GM12878 (cell line): ENCODE measurements around the gene VEPH1.

ENCODE experiments used
- BHLHE40 ChIP-seq, 2 experiments: fragments of 450-650 bp in 1 of 2; IDR thresholded peaks; 2 replicates each; pipeline ENCODE4 v1.6.1; 2011 to 2017; ENCODE audit warnings: low read depth in 2 of 2, borderline replicate concordance in 1 of 2, improper control_type of control experiment in 1 of 2, low read length in 1 of 2, mild to moderate bottlenecking in 1 of 2
- CEBPB ChIP-seq, 2 experiments: fragments of 150-350 bp in 1 of 2; IDR thresholded peaks; 2 replicates each; pipeline ENCODE4 v1.6.1; 2012 to 2014; ENCODE audit warnings: low read depth in 2 of 2, low read length in 2 of 2, borderline replicate concordance in 1 of 2, inconsistent platforms in 1 of 2
- EGR1 ChIP-seq, 2 experiments: IDR thresholded peaks; 1 replicate in 1 of 2; 2 replicates in 1 of 2; pipeline ENCODE4 v1.6.1; 2011 to 2012; ENCODE audit warnings: low read depth in 2 of 2, low read length in 2 of 2, borderline replicate concordance in 1 of 2, mild to moderate bottlenecking in 1 of 2, moderate library complexity in 1 of 2
- EP300 ChIP-seq, 2 experiments: fragments of 150-350 bp in 1 of 2; IDR thresholded peaks; 2 replicates each; pipeline ENCODE4 v1.6.1; 2011 to 2012; ENCODE audit warnings: low read depth in 2 of 2, low read length in 2 of 2, borderline replicate concordance in 1 of 2, improper control_type of control experiment in 1 of 2, inconsistent platforms in 1 of 2; ENCODE audit not compliant: control insufficient read depth in 1 of 2
- PAX5 ChIP-seq: IDR thresholded peaks from 2 replicates; pipeline ENCODE4 v1.6.1; 2011; ENCODE audit warnings: low read depth, low read length, borderline replicate concordance
- SP1 ChIP-seq: IDR thresholded peaks from one replicate; pipeline ENCODE4 v1.6.1; 2011; ENCODE audit warnings: low read depth, low read length
- TAF1 ChIP-seq: IDR thresholded peaks from 2 replicates; pipeline ENCODE4 v1.6.1; 2011; ENCODE audit warnings: mild to moderate bottlenecking, low read depth, low read length, borderline replicate concordance
- YY1 ChIP-seq: IDR thresholded peaks from 2 replicates; pipeline ENCODE4 v1.6.1; 2011; ENCODE audit warnings: low read depth, mild to moderate bottlenecking, low read length
- TF ChIP-seq, protein P1 (sequence below), 3 experiments: IDR thresholded peaks in 2 of 3; conservative IDR thresholded peaks in 1 of 3; 2 replicates each; pipeline ENCODE4 v1.5.1; 2011; ENCODE audit warnings: low read depth in 3 of 3, low read length in 3 of 3, mild to moderate bottlenecking in 3 of 3, control low read depth in 2 of 3, moderate library complexity in 2 of 3, inconsistent platforms in 1 of 3, mixed read lengths in 1 of 3; ENCODE audit not compliant: control insufficient read depth in 2 of 3, insufficient read depth in 1 of 3; ENCODE audit errors: extremely low read depth in 1 of 3
- TF ChIP-seq, protein P2 (sequence below): IDR thresholded peaks from 2 replicates; pipeline ENCODE4 v1.6.1; 2012; ENCODE audit warnings: low read depth, low read length, improper control_type of control experiment
- TF ChIP-seq, protein P3 (sequence below): IDR thresholded peaks from 2 replicates; pipeline ENCODE4 v1.6.1; 2011; ENCODE audit warnings: low read depth, low read length, improper control_type of control experiment, borderline replicate concordance
- TF ChIP-seq, protein P4 (sequence below): IDR thresholded peaks from 2 replicates; pipeline ENCODE4 v1.6.1; 2011; ENCODE audit warnings: low read depth, mild to moderate bottlenecking, low read length, moderate library complexity, borderline replicate concordance; ENCODE audit errors: extremely low read depth
- TF ChIP-seq, protein P5 (sequence below): IDR thresholded peaks from 2 replicates; pipeline ENCODE4 v1.6.1; 2012; ENCODE audit warnings: low read depth, low read length, improper control_type of control experiment

DNA sequence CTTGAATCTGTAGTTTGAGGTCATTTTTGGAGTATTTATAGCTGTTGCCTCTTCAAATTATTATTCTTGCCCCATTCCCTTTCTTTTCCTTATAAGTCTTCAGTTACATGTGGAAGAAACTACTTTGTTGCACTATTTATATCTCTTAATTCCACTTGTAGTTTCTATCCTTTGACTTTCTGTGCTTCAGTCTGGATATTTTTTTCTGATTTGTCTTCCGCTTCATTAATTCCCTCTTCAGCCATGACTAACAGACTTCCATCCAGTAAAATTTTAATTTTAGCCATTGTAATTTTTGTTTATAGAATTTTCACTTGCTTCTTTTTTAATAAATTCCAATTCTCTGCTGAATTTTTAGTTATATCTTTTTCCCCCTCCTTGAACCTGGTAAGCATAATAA is 15.7 kb upstream of the VEPH1 start:
- TF ChIP-seq, protein P1, sequence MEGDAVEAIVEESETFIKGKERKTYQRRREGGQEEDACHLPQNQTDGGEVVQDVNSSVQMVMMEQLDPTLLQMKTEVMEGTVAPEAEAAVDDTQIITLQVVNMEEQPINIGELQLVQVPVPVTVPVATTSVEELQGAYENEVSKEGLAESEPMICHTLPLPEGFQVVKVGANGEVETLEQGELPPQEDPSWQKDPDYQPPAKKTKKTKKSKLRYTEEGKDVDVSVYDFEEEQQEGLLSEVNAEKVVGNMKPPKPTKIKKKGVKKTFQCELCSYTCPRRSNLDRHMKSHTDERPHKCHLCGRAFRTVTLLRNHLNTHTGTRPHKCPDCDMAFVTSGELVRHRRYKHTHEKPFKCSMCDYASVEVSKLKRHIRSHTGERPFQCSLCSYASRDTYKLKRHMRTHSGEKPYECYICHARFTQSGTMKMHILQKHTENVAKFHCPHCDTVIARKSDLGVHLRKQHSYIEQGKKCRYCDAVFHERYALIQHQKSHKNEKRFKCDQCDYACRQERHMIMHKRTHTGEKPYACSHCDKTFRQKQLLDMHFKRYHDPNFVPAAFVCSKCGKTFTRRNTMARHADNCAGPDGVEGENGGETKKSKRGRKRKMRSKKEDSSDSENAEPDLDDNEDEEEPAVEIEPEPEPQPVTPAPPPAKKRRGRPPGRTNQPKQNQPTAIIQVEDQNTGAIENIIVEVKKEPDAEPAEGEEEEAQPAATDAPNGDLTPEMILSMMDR (IDR thresholded peaks at IDR 0.05 in 2 of 3, conservative IDR thresholded peaks at IDR 0.05 in 1 of 3; ENCODE audit: control insufficient read depth in 2 of 3, extremely low read depth in 1 of 3, insufficient read depth in 1 of 3, low read depth in 3 of 3, low read length in 3 of 3), result no peak
- no peak for TF ChIP-seq TAF1
- no peak for TF ChIP-seq EP300 (IDR thresholded peaks at IDR 0.05; ENCODE audit: borderline replicate concordance in 1 of 2, control insufficient read depth in 1 of 2, low read depth in 2 of 2, low read length in 2 of 2)
- TF ChIP-seq, protein P2, sequence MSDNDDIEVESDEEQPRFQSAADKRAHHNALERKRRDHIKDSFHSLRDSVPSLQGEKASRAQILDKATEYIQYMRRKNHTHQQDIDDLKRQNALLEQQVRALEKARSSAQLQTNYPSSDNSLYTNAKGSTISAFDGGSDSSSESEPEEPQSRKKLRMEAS, result no peak
- TF ChIP-seq BHLHE40 (IDR thresholded peaks at IDR 0.05; ENCODE audit: borderline replicate concordance in 1 of 2, low read depth in 2 of 2, low read length in 1 of 2), result no peak
- no peak for TF ChIP-seq YY1
- no peak for TF ChIP-seq PAX5
- no peak for TF ChIP-seq CEBPB (IDR thresholded peaks at IDR 0.05; ENCODE audit: borderline replicate concordance in 1 of 2, low read depth in 2 of 2, low read length in 2 of 2)
- TF ChIP-seq, protein P3, sequence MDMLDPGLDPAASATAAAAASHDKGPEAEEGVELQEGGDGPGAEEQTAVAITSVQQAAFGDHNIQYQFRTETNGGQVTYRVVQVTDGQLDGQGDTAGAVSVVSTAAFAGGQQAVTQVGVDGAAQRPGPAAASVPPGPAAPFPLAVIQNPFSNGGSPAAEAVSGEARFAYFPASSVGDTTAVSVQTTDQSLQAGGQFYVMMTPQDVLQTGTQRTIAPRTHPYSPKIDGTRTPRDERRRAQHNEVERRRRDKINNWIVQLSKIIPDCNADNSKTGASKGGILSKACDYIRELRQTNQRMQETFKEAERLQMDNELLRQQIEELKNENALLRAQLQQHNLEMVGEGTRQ, result no peak
- no peak for TF ChIP-seq EGR1 (IDR thresholded peaks at IDR 0.05; ENCODE audit: borderline replicate concordance in 1 of 2, low read depth in 2 of 2, low read length in 2 of 2)
- TF ChIP-seq, protein P4, sequence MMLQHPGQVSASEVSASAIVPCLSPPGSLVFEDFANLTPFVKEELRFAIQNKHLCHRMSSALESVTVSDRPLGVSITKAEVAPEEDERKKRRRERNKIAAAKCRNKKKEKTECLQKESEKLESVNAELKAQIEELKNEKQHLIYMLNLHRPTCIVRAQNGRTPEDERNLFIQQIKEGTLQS, result no peak
- TF ChIP-seq SP1, result no peak
- TF ChIP-seq, protein P5, sequence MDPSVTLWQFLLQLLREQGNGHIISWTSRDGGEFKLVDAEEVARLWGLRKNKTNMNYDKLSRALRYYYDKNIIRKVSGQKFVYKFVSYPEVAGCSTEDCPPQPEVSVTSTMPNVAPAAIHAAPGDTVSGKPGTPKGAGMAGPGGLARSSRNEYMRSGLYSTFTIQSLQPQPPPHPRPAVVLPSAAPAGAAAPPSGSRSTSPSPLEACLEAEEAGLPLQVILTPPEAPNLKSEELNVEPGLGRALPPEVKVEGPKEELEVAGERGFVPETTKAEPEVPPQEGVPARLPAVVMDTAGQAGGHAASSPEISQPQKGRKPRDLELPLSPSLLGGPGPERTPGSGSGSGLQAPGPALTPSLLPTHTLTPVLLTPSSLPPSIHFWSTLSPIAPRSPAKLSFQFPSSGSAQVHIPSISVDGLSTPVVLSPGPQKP, result no peak
